Natural killer cell (primary cell): ENCODE data around the gene CMC1. TPM values are rescaled to one million over a fixed set of nuclear protein-coding genes. Genes with fewer than 3 reads are reported as not detected.

ENCODE experiments used
- ATAC-seq, 3 donors: fragments of 150-1000 bp in 2 of 3; fragments of 200-7000 bp in 1 of 3; cut with Tn5 transposase; 1 replicate in 1 of 3; 2 replicates in 2 of 3; pipeline ENCODE4 v1.10.0; 2021; ENCODE audit warnings: mild to moderate bottlenecking in 2 of 3, moderate library complexity in 2 of 3
- DNase-seq, 2 donors: peaks; one replicate each; pipeline versions ENCODE4 v3.0.0 to v3.0.0-alpha.2; 2013 to 2021; ENCODE audit warnings: mixed read lengths in 1 of 2
- H3K27ac ChIP-seq: one replicate; pipeline ENCODE4 v1.5.1; 2013; ENCODE audit warnings: mild to moderate bottlenecking, low read length
- H3K27me3 ChIP-seq: one replicate; pipeline ENCODE4 v1.6.1; 2013; ENCODE audit warnings: low read length; ENCODE audit not compliant: control insufficient read depth, insufficient read depth
- H3K36me3 ChIP-seq: one replicate; pipeline ENCODE4 v1.6.1; 2013; ENCODE audit warnings: low read length; ENCODE audit not compliant: control insufficient read depth, insufficient read depth
- H3K4me1 ChIP-seq: one replicate; pipeline ENCODE4 v1.6.1; 2013; ENCODE audit warnings: low read length; ENCODE audit not compliant: control insufficient read depth, insufficient read depth
- H3K4me3 ChIP-seq: one replicate; pipeline ENCODE4 v1.5.1; 2013; ENCODE audit warnings: low read length
- H3K9me3 ChIP-seq: one replicate; pipeline ENCODE4 v1.6.1; 2013; ENCODE audit warnings: low read length; ENCODE audit not compliant: control insufficient read depth, insufficient read depth
- H3K27ac Mint-ChIP-seq, 2 donors: one replicate each; pipeline ENCODE4 v1.8.0; 2022; ENCODE audit warnings: mild to moderate bottlenecking in 2 of 2, mixed read lengths in 2 of 2, moderate library complexity in 1 of 2
- H3K27me3 Mint-ChIP-seq, 2 donors: one replicate each; pipeline ENCODE4 v1.8.0; 2022; ENCODE audit warnings: low read depth in 2 of 2, mixed read lengths in 2 of 2
- H3K36me3 Mint-ChIP-seq: one replicate; pipeline ENCODE4 v1.8.0; 2022; ENCODE audit warnings: mixed read lengths
- H3K4me1 Mint-ChIP-seq, 2 donors: one replicate each; pipeline ENCODE4 v1.8.0; 2022; ENCODE audit warnings: mixed read lengths in 2 of 2
- H3K4me3 Mint-ChIP-seq: one replicate; pipeline ENCODE4 v1.8.0; 2022; ENCODE audit warnings: mild to moderate bottlenecking, moderate library complexity, mixed read lengths
- H3K9me3 Mint-ChIP-seq, 2 donors: one replicate each; pipeline ENCODE4 v1.8.0; 2022; ENCODE audit warnings: mixed read lengths in 2 of 2
- WGBS: methylation state at CpG from one replicate; pipeline ENCODE4 v1.1.7; 2013; ENCODE audit warnings: missing lambda C conversion rate; ENCODE audit not compliant: insufficient coverage; 5-methylcytosine and 5-hydroxymethylcytosine counted together
- intact Hi-C: fragments of 100-400 bp; cut with micrococcal nuclease; formaldehyde crosslinking; loops from one replicate; pipeline ENCODE4 v1.14.2; 2022
- total RNA-seq, 4 donors: library from RNA; stranded (reverse); fragments of 120-200 nt in 1 of 4; gene quantifications; one replicate each; pipeline versions ENCODE4 v1.2.3 to v1.2.4, GENCODE V29; 2013 to 2022
- TF ChIP-seq, protein P1 (sequence below): fragments of 200-600 bp; IDR thresholded peaks from one replicate; pipeline ENCODE4 v1.8.0; 2022; ENCODE audit warnings: antibody characterized with exemption

CMC1 gene
- total RNA-seq, 3 donors from 2014 or later (not counting 1 experiment from before 2014, with no cell fraction given) = 122 to 157 (median 136) TPM

DNA sequence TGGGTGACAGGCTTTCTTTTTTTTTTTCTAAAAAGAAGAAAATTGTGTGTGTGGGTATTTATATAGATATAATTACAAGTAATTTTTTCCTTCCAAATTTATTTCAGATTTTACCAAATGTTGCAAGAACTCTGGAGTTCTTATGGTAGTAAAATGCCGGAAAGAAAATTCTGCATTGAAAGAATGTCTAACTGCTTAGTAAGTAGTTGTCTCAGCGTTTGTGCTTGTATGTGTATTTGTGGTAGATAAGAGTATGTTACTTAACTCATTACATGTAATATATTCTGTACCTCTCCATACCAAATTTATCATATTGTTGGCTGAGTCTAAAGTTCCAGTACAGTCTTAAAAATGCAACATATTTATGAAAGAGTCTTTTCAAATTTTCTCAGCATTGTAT lies 74.8 kb downstream of the CMC1 start:
- Mint-ChIP-seq H3K27me3 (no peaks in the 10 kb centered on the region), H3K36me3 (peaks cover 20% of the 10 kb centered on the region), H3K27ac (peak overlapping the region in 1 of 2 donors; percentile 9), H3K4me1 (peaks cover 39 to 57% of the 10 kb centered on the region in 2 donors), H3K4me3 (no peak overlapping the region), H3K9me3 (no peaks in the 10 kb centered on the region)
- Histone ChIP-seq H3K4me1 (peaks cover 8% of the 10 kb centered on the region), H3K27ac (no peak overlapping the region), H3K27me3 (no peaks in the 10 kb centered on the region), H3K9me3 (no peaks in the 10 kb centered on the region), H3K36me3 (peaks cover 28% of the 10 kb centered on the region), H3K4me3 (no peak overlapping the region)
- TF ChIP-seq, protein P1, sequence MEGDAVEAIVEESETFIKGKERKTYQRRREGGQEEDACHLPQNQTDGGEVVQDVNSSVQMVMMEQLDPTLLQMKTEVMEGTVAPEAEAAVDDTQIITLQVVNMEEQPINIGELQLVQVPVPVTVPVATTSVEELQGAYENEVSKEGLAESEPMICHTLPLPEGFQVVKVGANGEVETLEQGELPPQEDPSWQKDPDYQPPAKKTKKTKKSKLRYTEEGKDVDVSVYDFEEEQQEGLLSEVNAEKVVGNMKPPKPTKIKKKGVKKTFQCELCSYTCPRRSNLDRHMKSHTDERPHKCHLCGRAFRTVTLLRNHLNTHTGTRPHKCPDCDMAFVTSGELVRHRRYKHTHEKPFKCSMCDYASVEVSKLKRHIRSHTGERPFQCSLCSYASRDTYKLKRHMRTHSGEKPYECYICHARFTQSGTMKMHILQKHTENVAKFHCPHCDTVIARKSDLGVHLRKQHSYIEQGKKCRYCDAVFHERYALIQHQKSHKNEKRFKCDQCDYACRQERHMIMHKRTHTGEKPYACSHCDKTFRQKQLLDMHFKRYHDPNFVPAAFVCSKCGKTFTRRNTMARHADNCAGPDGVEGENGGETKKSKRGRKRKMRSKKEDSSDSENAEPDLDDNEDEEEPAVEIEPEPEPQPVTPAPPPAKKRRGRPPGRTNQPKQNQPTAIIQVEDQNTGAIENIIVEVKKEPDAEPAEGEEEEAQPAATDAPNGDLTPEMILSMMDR = no peak
- no CpG with 5 or more reads among the region's 2 CpGs for WGBS
- intact Hi-C loops = no loop called here
- no peak for ATAC-seq
- no peak for DNase-seq

DNA sequence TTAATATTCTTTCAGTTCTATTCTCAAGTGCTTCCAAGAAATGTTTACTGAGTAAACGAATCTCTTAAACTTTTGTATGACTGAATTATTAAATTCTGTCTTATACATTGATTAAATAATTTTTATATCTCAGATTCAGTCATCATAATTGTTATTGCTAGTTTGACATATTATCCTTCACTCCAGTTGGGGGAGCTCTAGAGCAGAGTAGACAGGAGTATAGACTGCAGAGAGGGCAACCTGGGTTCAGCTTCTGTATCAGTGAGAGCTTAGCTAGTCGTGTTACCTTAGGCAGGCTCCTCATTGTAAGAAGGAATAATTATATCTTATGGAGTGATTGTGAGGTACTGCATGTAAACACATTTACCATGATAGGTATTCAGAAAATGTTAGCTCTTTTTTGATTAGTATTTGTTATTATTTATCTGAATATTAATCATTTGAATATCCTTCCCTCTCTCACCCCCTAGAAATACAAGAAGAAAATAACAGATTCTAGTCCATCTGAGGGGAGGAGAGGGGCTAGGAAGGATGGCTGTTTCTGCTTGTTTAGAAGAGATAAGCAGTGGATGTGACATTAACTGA lies 76.1 kb downstream of the CMC1 start:
- Histone ChIP-seq H3K4me1 (peaks cover 8% of the 10 kb centered on the region), H3K9me3 (no peaks in the 10 kb centered on the region), H3K27me3 (no peaks in the 10 kb centered on the region), H3K27ac (no peak overlapping the region), H3K4me3 (no peak overlapping the region), H3K36me3 (peaks cover 38% of the 10 kb centered on the region)
- Mint-ChIP-seq H3K27ac (peak overlapping the region; percentile 12 to 46), H3K9me3 (no peaks in the 10 kb centered on the region), H3K4me3 (no peak overlapping the region), H3K36me3 (peaks cover 26% of the 10 kb centered on the region), H3K27me3 (no peaks in the 10 kb centered on the region), H3K4me1 (peaks cover 44 to 53% of the 10 kb centered on the region in 2 donors)
- intact Hi-C loops = loop anchor here (1.0 kb wide), 1 partner anchor 11 kb away; no protein-coding TSS in a partner anchor
- peak; percentile 96 to 100 (median 100) for ATAC-seq
- TF ChIP-seq, protein P1 = peak; percentile 88
- DNase-seq = peak in 1 of 2 donors; percentile 82
- 14% methylated on average over 1 of the region's 2 CpGs for WGBS

DNA sequence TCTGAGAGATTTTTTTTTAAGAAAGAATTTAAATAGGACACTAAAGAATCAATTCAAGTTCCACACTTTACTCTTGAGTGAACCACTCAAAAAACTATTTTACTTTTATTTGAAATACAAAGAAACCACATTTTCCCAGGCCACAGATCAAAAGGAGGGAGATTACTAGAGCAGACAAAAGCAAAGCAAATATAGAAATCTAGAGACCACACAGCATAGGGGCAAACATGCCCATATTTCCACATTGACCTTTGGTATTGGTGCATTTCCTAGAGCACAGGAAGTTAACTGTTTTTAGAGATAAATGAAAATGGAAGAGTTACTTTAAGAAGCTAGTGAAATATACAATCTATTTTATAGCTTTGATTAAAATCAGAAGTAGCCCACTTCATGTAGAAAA lies 79.6 kb downstream of the CMC1 start:
- Mint-ChIP-seq H3K4me3 (no peak overlapping the region), H3K27me3 (no peaks in the 10 kb centered on the region), H3K4me1 (peaks cover 50 to 55% of the 10 kb centered on the region in 2 donors), H3K9me3 (no peaks in the 10 kb centered on the region), H3K27ac (peak overlapping the region; percentile 18 to 76), H3K36me3 (peaks cover 34% of the 10 kb centered on the region)
- Histone ChIP-seq H3K27ac (peak overlapping the region; percentile 8), H3K4me3 (no peak overlapping the region), H3K36me3 (peaks cover 50% of the 10 kb centered on the region), H3K27me3 (no peaks in the 10 kb centered on the region), H3K9me3 (no peaks in the 10 kb centered on the region), H3K4me1 (no peaks in the 10 kb centered on the region)
- DNase-seq (no peak), ATAC-seq (no peak)
- intact Hi-C loops = no loop called here
- TF ChIP-seq, protein P1 = no peak

DNA sequence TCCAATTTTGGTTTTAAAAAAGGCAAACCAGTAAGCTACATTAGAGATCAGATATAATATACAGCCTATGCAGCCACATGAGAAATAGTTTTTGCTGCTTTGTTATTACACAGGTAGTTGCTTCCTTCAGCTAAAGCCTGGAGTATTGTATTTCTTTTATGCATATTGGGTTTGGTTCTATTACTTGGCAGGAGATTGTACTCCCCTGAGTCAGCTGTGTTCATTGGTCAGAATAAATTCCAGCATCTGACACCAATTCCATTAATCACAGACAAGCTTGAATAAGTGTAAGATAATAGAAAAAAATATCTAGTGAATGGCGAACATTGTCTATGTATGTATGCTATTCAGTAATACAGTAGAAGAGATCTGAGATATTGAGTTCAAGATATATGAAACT lies 81.0 kb downstream of the CMC1 start:
- no peak overlapping the region for H3K27ac ChIP-seq
- H3K4me3 ChIP-seq = no peak overlapping the region
- H3K4me3 Mint-ChIP-seq = no peak overlapping the region
- H3K36me3 ChIP-seq = peaks cover 48% of the 10 kb centered on the region
- no peaks in the 10 kb centered on the region for H3K27me3 ChIP-seq
- no peaks in the 10 kb centered on the region for H3K9me3 ChIP-seq
- TF ChIP-seq, protein P1 = no peak
- H3K9me3 Mint-ChIP-seq = no peaks in the 10 kb centered on the region
- H3K27ac Mint-ChIP-seq = no peak overlapping the region
- H3K4me1 Mint-ChIP-seq = peaks cover 57 to 67% of the 10 kb centered on the region in 2 donors
- H3K27me3 Mint-ChIP-seq = no peaks in the 10 kb centered on the region
- no CpG with 5 or more reads among the region's 1 CpG for WGBS
- DNase-seq (no peak), ATAC-seq (no peak)
- peaks cover 34% of the 10 kb centered on the region for H3K36me3 Mint-ChIP-seq
- H3K4me1 ChIP-seq = no peaks in the 10 kb centered on the region
- intact Hi-C loops = no loop called here
